SK-N-SH (cell line): Measurements from ENCODE around the gene HIRA. TPM values are rescaled to one million over a fixed set of nuclear protein-coding genes. Genes with fewer than 3 reads are reported as not detected.

Experiments used
- CTCF ChIA-PET: fragments of 300-600, 350-600 bp; formaldehyde crosslinking; extraction: SDS; loops from one replicate; lab custom pipeline; 2021; lab: Yijun Ruan, JAX
- POLR2A ChIA-PET: fragments of 350-600 bp; sonication (Branson Sonifier 250); formaldehyde crosslinking; extraction: SDS; loops from one replicate; lab custom pipeline; 2020; ENCODE audit warnings: antibody characterized with exemption, inconsistent platforms; lab: Yijun Ruan, JAX
- DNase-seq: peaks from one replicate; pipeline ENCODE4 v3.0.0; 2012
- H2AFZ ChIP-seq: fragments of 200-600 bp; sonication (generic); 2 replicates; pipeline ENCODE4 v1.8.1; 2016; ENCODE audit warnings: antibody characterized with exemption, mild to moderate bottlenecking, low read depth
- H3F3A ChIP-seq: fragments of 200-600 bp; sonication (generic); replicated peaks from 2 replicates; pipeline ENCODE3; 2016; ENCODE audit warnings: antibody characterized with exemption, mild to moderate bottlenecking; ENCODE audit not compliant: insufficient read depth
- H3K27ac ChIP-seq, 2 experiments: fragments of 200-500 bp in 1 of 2; fragments of 200-600 bp in 1 of 2; sonication (Bioruptor generic) in 1 of 2; sonication (generic), shearing (Covaris generic) in 1 of 2; 2 replicates each; pipeline versions ENCODE4 v1.5.1 to v1.6.1; 2014 to 2016; ENCODE audit warnings: low read depth in 2 of 2, inconsistent platforms in 1 of 2, low read length in 1 of 2, mild to moderate bottlenecking in 1 of 2, mixed read lengths in 1 of 2
- H3K27me3 ChIP-seq: fragments of 200-600 bp; sonication (generic), shearing (Covaris generic); 2 replicates; pipeline ENCODE4 v1.6.1; 2016; ENCODE audit warnings: mixed run types; ENCODE audit not compliant: insufficient read depth
- H3K36me3 ChIP-seq, 2 experiments: fragments of 200-500 bp in 1 of 2; fragments of 200-600 bp in 1 of 2; sonication (Bioruptor generic) in 1 of 2; sonication (generic) in 1 of 2; replicated peaks in 1 of 2; 2 replicates each; pipeline versions ENCODE3 to v1.5.1; 2014 to 2016; ENCODE audit warnings: low read length in 1 of 2, mild to moderate bottlenecking in 1 of 2; ENCODE audit not compliant: insufficient read depth in 2 of 2, control insufficient read depth in 1 of 2
- H3K4me1 ChIP-seq, 2 experiments: fragments of 200-500 bp in 1 of 2; fragments of 200-600 bp in 1 of 2; sonication (Bioruptor generic) in 1 of 2; sonication (generic), shearing (Covaris generic) in 1 of 2; 2 replicates each; pipeline versions ENCODE4 v1.5.1 to v1.6.1; 2014 to 2016; ENCODE audit warnings: low read depth in 1 of 2, low read length in 1 of 2, mixed run types in 1 of 2; ENCODE audit not compliant: insufficient read depth in 2 of 2, control insufficient read depth in 1 of 2
- H3K4me2 ChIP-seq: fragments of 200-600 bp; sonication (generic), shearing (Covaris generic); 2 replicates; pipeline ENCODE4 v1.6.1; 2017; ENCODE audit warnings: mixed run types
- H3K4me3 ChIP-seq, 2 experiments: fragments of 200-500 bp in 1 of 2; fragments of 200-600 bp in 1 of 2; sonication (Bioruptor generic) in 1 of 2; sonication (generic), shearing (Covaris generic) in 1 of 2; 2 replicates each; pipeline versions ENCODE4 v1.5.1 to v1.8.1; 2014 to 2016; ENCODE audit warnings: low read depth in 2 of 2, inconsistent platforms in 1 of 2, low read length in 1 of 2, mild to moderate bottlenecking in 1 of 2, mixed read lengths in 1 of 2, moderate library complexity in 1 of 2
- H3K79me2 ChIP-seq: fragments of 200-600 bp; sonication (generic); 2 replicates; pipeline ENCODE4 v1.8.1; 2017; ENCODE audit warnings: mild to moderate bottlenecking; ENCODE audit not compliant: insufficient read depth
- H3K9ac ChIP-seq: fragments of 200-600 bp; sonication (generic); 2 replicates; pipeline ENCODE4 v1.6.1; 2017; ENCODE audit warnings: mixed run types
- H3K9me2 ChIP-seq: fragments of 200-600 bp; sonication (generic); 2 replicates; pipeline ENCODE4 v1.6.1; 2017; ENCODE audit warnings: mixed run types
- H3K9me3 ChIP-seq: fragments of 200-600 bp; sonication (generic); 2 replicates; pipeline ENCODE4 v1.6.1; 2017; ENCODE audit warnings: mixed run types, mild to moderate bottlenecking, moderate library complexity
- H4K20me1 ChIP-seq: fragments of 200-600 bp; sonication (generic); 2 replicates; pipeline ENCODE4 v1.6.1; 2017; ENCODE audit warnings: mild to moderate bottlenecking, mixed run types; ENCODE audit not compliant: insufficient read depth
- CTCF ChIP-seq: fragments of 200-600 bp; sonication (generic); IDR thresholded peaks from 2 replicates; pipeline ENCODE4 v1.6.1; 2017; ENCODE audit warnings: antibody characterized with exemption, mild to moderate bottlenecking, moderate library complexity
- FOXJ3 ChIP-seq: sonication (generic); formaldehyde crosslinking; IDR thresholded peaks from 2 replicates; pipeline ENCODE4 v1.5.1; 2020; ENCODE audit warnings: mild to moderate bottlenecking, missing genetic modification reagents
- FOXM1 ChIP-seq: IDR thresholded peaks from 2 replicates; pipeline ENCODE4 v1.4.0; 2012; ENCODE audit warnings: low read depth, mild to moderate bottlenecking
- MEF2A ChIP-seq: IDR thresholded peaks from 2 replicates; pipeline ENCODE4 v1.4.0; 2012; ENCODE audit warnings: low read depth, borderline replicate concordance
- NRF1 ChIP-seq: IDR thresholded peaks from 2 replicates; pipeline ENCODE4 v1.6.1; 2012; ENCODE audit warnings: low read depth, mild to moderate bottlenecking, low read length
- POLR2AphosphoS5 ChIP-seq: IDR thresholded peaks from 2 replicates; pipeline ENCODE4 v1.6.1; 2012; ENCODE audit warnings: low read depth, low read length
- REST ChIP-seq: IDR thresholded peaks from 2 replicates; pipeline ENCODE4 v1.6.1; 2012; ENCODE audit warnings: mild to moderate bottlenecking, low read depth, low read length, moderate library complexity
- SIN3A ChIP-seq: IDR thresholded peaks from 2 replicates; pipeline ENCODE4 v1.6.1; 2012; ENCODE audit warnings: low read depth, mild to moderate bottlenecking, low read length, moderate library complexity, borderline replicate concordance
- SMC3 ChIP-seq: IDR thresholded peaks from 2 replicates; pipeline ENCODE4 v1.6.1; 2012; ENCODE audit warnings: low read depth, low read length, improper control_type of control experiment
- USF2 ChIP-seq: fragments of 150-350 bp; IDR thresholded peaks from 2 replicates; pipeline ENCODE4 v1.6.1; 2017; ENCODE audit warnings: antibody characterized with exemption, low read length, low read depth, borderline replicate concordance
- ZBTB33 ChIP-seq: IDR thresholded peaks from 2 replicates; pipeline ENCODE4 v1.4.0; 2012; ENCODE audit warnings: low read depth, borderline replicate concordance
- WGBS: methylation state at CpG from one replicate; pipeline ENCODE4 v1.1.6; 2017; ENCODE audit warnings: low lambda C conversion rate; 5-methylcytosine and 5-hydroxymethylcytosine counted together
- polyA plus RNA-seq, 3 experiments: library from polyadenylated mRNA; depleted of rRNA; stranded (reverse); fragments of >200 nt; gene quantifications; 2 replicates each; pipeline ENCODE4 v1.2.3, GENCODE V29; 2012

HIRA gene
- polyA plus RNA-seq, 1 of the 3 experiments (the other 2 are of a cell fraction), result 21.0 TPM

- H3K4me2 ChIP-seq, result no peak overlapping the region
- no peak overlapping the region for H3K9ac ChIP-seq
- H3K79me2 ChIP-seq, result peaks cover 29% of the 10 kb centered on the region
- whole genome bisulfite sequencing, result 86% methylated on average over 1 of the region's 7 CpGs
- H3K4me1 ChIP-seq, result peaks cover 0 to 3% of the 10 kb centered on the region in 2 experiments; a peak in 1 of 4 replicates
- H3K27ac ChIP-seq, result no peak overlapping the region
- CTCF ChIA-PET, result interaction anchor here (0.6 to 2.2 kb wide), 4 partner anchors 160 to 290 kb away, joined by 3 to 8 read pairs (median 4); no protein-coding TSS in a partner anchor
- POLR2A ChIA-PET, result no interaction called here
- no peaks in the 10 kb centered on the region for H3K9me2 ChIP-seq
- H3K36me3 ChIP-seq, result peaks cover 53 to 89% of the 10 kb centered on the region in 2 experiments
- no peaks in the 10 kb centered on the region for H3F3A ChIP-seq
- H3K9me3 ChIP-seq, result no peaks in the 10 kb centered on the region
- H2AFZ ChIP-seq, result no peak overlapping the region
- H3K27me3 ChIP-seq, result no peaks in the 10 kb centered on the region
- H4K20me1 ChIP-seq, result peaks cover 25% of the 10 kb centered on the region
- no peak for DNase-seq
- no peak overlapping the region for H3K4me3 ChIP-seq
- no peak for TF ChIP-seq SIN3A
- TF ChIP-seq FOXJ3 (CRISPR knock-in tag), result no peak
- no peak for TF ChIP-seq FOXM1
- no peak for TF ChIP-seq NRF1
- no peak for TF ChIP-seq POLR2AphosphoS5
- TF ChIP-seq SMC3, result no peak
- no peak for TF ChIP-seq REST
Measured at GRCh38 chr22:19469421-19469820, 37.9 kb upstream of the HIRA start.

- no peak for TF ChIP-seq ZBTB33
- no peak for TF ChIP-seq USF2
- TF ChIP-seq CTCF, result no peak
- no peak for TF ChIP-seq MEF2A
- Histone ChIP-seq H3K79me2 (peaks cover 14% of the 10 kb centered on the region; the same call in 1 of the 2 replicates), H3K27me3 (no peaks in the 10 kb centered on the region), H4K20me1 (peaks cover 14% of the 10 kb centered on the region; the same call in 1 of the 2 replicates), H3K4me1 (peaks cover 0 to 3% of the 10 kb centered on the region in 2 experiments; a peak in 1 of 4 replicates), H3K9ac (no peak overlapping the region), H3K9me3 (no peaks in the 10 kb centered on the region), H3K9me2 (no peaks in the 10 kb centered on the region), H3K4me2 (no peak overlapping the region), H3K27ac (no peak overlapping the region), H3K4me3 (no peak overlapping the region), H2AFZ (no peak overlapping the region), H3F3A (no peaks in the 10 kb centered on the region), H3K36me3 (peaks cover 61 to 92% of the 10 kb centered on the region in 2 experiments)
- WGBS, result 96% methylated on average over 6 of the region's 6 CpGs
- ChIA-PET POLR2A (no interaction called here), CTCF (interaction anchor here (1.4 to 2.2 kb wide), 3 partner anchors 162 to 288 kb away, joined by 4 to 8 read pairs (median 6); no protein-coding TSS in a partner anchor)
- DNase-seq, result no peak
Measured at GRCh38 chr22:19467912-19468311, 36.4 kb upstream of the HIRA start.
